Spleen (tissue), 11 donors: Measurements from ENCODE around the gene LRRC28. TPM values are rescaled to one million over a fixed set of nuclear protein-coding genes. Genes with fewer than 3 reads are reported as not detected.

ENCODE experiments used
- DNase-seq: peaks from one replicate; pipeline ENCODE4 v3.0.0-alpha.2; 2020
- H3K27ac ChIP-seq, 8 donors: fragments of 200-600 bp; sonication (generic) in 7 of 8; 1 replicate in 4 of 8; 2 replicates in 4 of 8; pipeline versions ENCODE4 v1.5.0 to v1.8.0; 2016 to 2021; ENCODE audit warnings: inconsistent platforms in 4 of 8, mild to moderate bottlenecking in 4 of 8, moderate library complexity in 1 of 8
- H3K27me3 ChIP-seq, 7 donors: fragments of 200-600 bp; sonication (generic) in 6 of 7; replicated peaks in 1 of 7; 1 replicate in 4 of 7; 2 replicates in 3 of 7; pipeline versions ENCODE4 v1.5.0 to v1.8.0; 2016 to 2021; ENCODE audit warnings: inconsistent platforms in 3 of 7, mild to moderate bottlenecking in 1 of 7
- H3K36me3 ChIP-seq, 6 donors: fragments of 200-600 bp; sonication (generic) in 5 of 6; 1 replicate in 4 of 6; 2 replicates in 2 of 6; pipeline versions ENCODE4 v1.5.0 to v1.8.0; 2016 to 2021; ENCODE audit warnings: inconsistent platforms in 2 of 6
- H3K4me1 ChIP-seq, 6 donors: fragments of 200-600 bp; sonication (generic) in 5 of 6; 1 replicate in 3 of 6; 2 replicates in 3 of 6; pipeline versions ENCODE4 v1.5.0 to v1.8.0; 2016 to 2021; ENCODE audit warnings: inconsistent platforms in 3 of 6
- H3K4me3 ChIP-seq, 8 donors: fragments of 200-600 bp; sonication (generic) in 7 of 8; 1 replicate in 4 of 8; 2 replicates in 4 of 8; pipeline versions ENCODE4 v1.5.0 to v1.8.0; 2016 to 2021; ENCODE audit warnings: inconsistent platforms in 4 of 8, mild to moderate bottlenecking in 4 of 8, moderate library complexity in 2 of 8
- H3K9me3 ChIP-seq, 8 donors: fragments of 200-600 bp; sonication (generic) in 7 of 8; 1 replicate in 4 of 8; 2 replicates in 4 of 8; pipeline versions ENCODE4 v1.5.0 to v1.8.0; 2016 to 2021; ENCODE audit warnings: inconsistent platforms in 4 of 8
- POLR2A ChIP-seq, 3 donors: fragments of 450-650 bp; IDR thresholded peaks; one replicate each; pipeline ENCODE4 v1.5.1; 2017; ENCODE audit warnings: antibody characterized with exemption in 3 of 3, mild to moderate bottlenecking in 1 of 3
- POLR2AphosphoS5 ChIP-seq, 3 donors: sonication (generic); formaldehyde crosslinking; IDR thresholded peaks; one replicate each; pipeline ENCODE4 v1.5.1; 2017; ENCODE audit warnings: antibody characterized with exemption in 3 of 3
- WGBS, 5 donors: extraction: QIAGEN DNeasy Blood & Tissue Kit in 3 of 5; methylation state at CpG; one replicate each; pipeline versions ENCODE4 v1.1.5 to v1.1.7; 2013 to 2018; 5-methylcytosine and 5-hydroxymethylcytosine counted together
- intact Hi-C: fragments of 100-400 bp; cut with DNase I; formaldehyde crosslinking; loops from one replicate; pipeline ENCODE4 v1.15.0; 2023; ENCODE audit warnings: low total_unique reads
- polyA plus RNA-seq, 3 donors: library from polyadenylated mRNA; stranded (reverse); fragments of 200-250 nt; gene quantifications; one replicate each; pipeline ENCODE4 v1.2.1, GENCODE V29; 2013
- total RNA-seq, 7 donors: library from RNA; depleted of rRNA in 3 of 7; stranded (reverse); fragments of >200 nt in 3 of 7; fragmentation: NEBNext Ultra II Directional in 4 of 7; extraction: Animal tissue kit (Norgen Biotek cat#: 25700) in 4 of 7; gene quantifications; one replicate each; pipeline versions ENCODE4 v1.1.0 to v1.2.1, GENCODE V29; 2016 to 2021
- TF ChIP-seq, protein P1 (sequence below), 11 experiments: fragments of 200-600 bp in 7 of 11; fragments of 450-650 bp in 4 of 11; sonication (generic) in 4 of 11; IDR thresholded peaks in 8 of 11; conservative IDR thresholded peaks in 3 of 11; 1 replicate in 7 of 11; 2 replicates in 4 of 11; pipeline versions ENCODE4 v1.4.0 to v1.8.0; 2016 to 2021; ENCODE audit warnings: antibody characterized with exemption in 11 of 11, inconsistent platforms in 4 of 11, mild to moderate bottlenecking in 1 of 11
- donor health status: healthy with polysubstance abuse.
- donor health status: DM: no; HTN: no; CAD: no; lungs with moderate emphysema.
- donor health status: DM: no; HTN: no; CAD: no.
- donor health status: Bipolar disorder and iron deficiency.
- donor health status: healthy.
- donor health status: DM: no; HTN: no; CAD: no.
- donor health status: DM: yes; HTN: yes; CAD: no.

Gene LRRC28
- total and polyA plus RNA-seq, 10 donors: 6.0 to 63.3 (median 24.2) TPM

- Histone ChIP-seq H3K9me3 (no peaks in the 10 kb centered on the region), H3K4me3 (no peak overlapping the region), H3K4me1 (no peaks in the 10 kb centered on the region), H3K36me3 (peaks cover 0 to 2% (median 0%) of the 10 kb centered on the region in 6 donors), H3K27me3 (no peaks in the 10 kb centered on the region), H3K27ac (no peak overlapping the region)
- DNase-seq: no peak
- no peak for TF ChIP-seq POLR2AphosphoS5 (IDR thresholded peaks at IDR 0.05)
- TF ChIP-seq, protein P1, sequence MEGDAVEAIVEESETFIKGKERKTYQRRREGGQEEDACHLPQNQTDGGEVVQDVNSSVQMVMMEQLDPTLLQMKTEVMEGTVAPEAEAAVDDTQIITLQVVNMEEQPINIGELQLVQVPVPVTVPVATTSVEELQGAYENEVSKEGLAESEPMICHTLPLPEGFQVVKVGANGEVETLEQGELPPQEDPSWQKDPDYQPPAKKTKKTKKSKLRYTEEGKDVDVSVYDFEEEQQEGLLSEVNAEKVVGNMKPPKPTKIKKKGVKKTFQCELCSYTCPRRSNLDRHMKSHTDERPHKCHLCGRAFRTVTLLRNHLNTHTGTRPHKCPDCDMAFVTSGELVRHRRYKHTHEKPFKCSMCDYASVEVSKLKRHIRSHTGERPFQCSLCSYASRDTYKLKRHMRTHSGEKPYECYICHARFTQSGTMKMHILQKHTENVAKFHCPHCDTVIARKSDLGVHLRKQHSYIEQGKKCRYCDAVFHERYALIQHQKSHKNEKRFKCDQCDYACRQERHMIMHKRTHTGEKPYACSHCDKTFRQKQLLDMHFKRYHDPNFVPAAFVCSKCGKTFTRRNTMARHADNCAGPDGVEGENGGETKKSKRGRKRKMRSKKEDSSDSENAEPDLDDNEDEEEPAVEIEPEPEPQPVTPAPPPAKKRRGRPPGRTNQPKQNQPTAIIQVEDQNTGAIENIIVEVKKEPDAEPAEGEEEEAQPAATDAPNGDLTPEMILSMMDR (IDR thresholded peaks at IDR 0.05 in 8 of 11, conservative IDR thresholded peaks at IDR 0.05 in 3 of 11): no peak
- TF ChIP-seq POLR2A (IDR thresholded peaks at IDR 0.05): no peak
- WGBS, 5 donors: 65 to 81% (median 75%) methylated on average over 2 of the region's 2 CpGs
- intact Hi-C loops: no loop called here
Observed at GRCh38 chr15:99209326-99209725, 42.0 kb upstream of the LRRC28 start.

GRCh38 chr15:99210334-99210733 is 40.9 kb upstream of the LRRC28 start:
- Histone ChIP-seq H3K27me3 (no peaks in the 10 kb centered on the region), H3K4me1 (no peaks in the 10 kb centered on the region), H3K9me3 (no peaks in the 10 kb centered on the region), H3K27ac (no peak overlapping the region), H3K4me3 (no peak overlapping the region), H3K36me3 (peaks cover 0 to 12% (median 0%) of the 10 kb centered on the region in 6 donors)
- intact Hi-C loops: no loop called here
- TF ChIP-seq POLR2A (IDR thresholded peaks at IDR 0.05) (no peak), POLR2AphosphoS5 (IDR thresholded peaks at IDR 0.05) (no peak)
- TF ChIP-seq, protein P1 (IDR thresholded peaks at IDR 0.05 in 8 of 11, conservative IDR thresholded peaks at IDR 0.05 in 3 of 11): no peak
- no peak for DNase-seq

GRCh38 chr15:99211926-99212325 is 39.4 kb upstream of the LRRC28 start:
- WGBS, 5 donors: 80 to 97% (median 91%) methylated on average over 4 of the region's 4 CpGs
- H3K9me3 ChIP-seq: no peaks in the 10 kb centered on the region
- intact Hi-C loops: loop anchor here (2.0 kb wide), 1 partner anchor 105 kb away; no protein-coding TSS in a partner anchor
- peaks cover 0 to 16% (median 0%) of the 10 kb centered on the region in 6 donors for H3K36me3 ChIP-seq
- no peak overlapping the region for H3K27ac ChIP-seq
- no peak for DNase-seq
- H3K27me3 ChIP-seq: no peaks in the 10 kb centered on the region
- H3K4me3 ChIP-seq: no peak overlapping the region
- TF ChIP-seq POLR2AphosphoS5 (IDR thresholded peaks at IDR 0.05) (no peak), POLR2A (IDR thresholded peaks at IDR 0.05) (no peak)
- TF ChIP-seq, protein P1 (IDR thresholded peaks at IDR 0.05 in 8 of 11, conservative IDR thresholded peaks at IDR 0.05 in 3 of 11): no peak
- no peaks in the 10 kb centered on the region for H3K4me1 ChIP-seq

DNA sequence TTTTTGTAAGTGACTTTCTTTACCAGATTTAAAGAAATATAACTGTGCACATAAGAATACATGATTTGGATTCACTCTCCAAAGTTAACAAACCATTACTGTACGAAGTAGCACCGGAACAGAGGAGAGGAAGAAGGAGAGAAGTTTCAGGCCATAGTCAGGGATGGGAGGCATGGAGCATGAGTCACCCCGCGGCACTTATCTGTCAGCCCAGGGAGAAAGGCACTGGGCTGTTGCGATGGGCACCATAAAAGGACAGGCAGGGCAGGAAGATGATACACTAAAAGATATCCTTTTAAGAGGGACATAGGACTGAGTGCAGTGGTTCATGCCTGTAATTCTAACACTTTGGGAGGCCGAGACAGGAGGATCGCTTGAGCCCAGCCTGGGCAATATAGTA is 38.9 kb upstream of the LRRC28 start:
- Histone ChIP-seq H3K27me3 (no peaks in the 10 kb centered on the region), H3K36me3 (peaks cover 0 to 20% (median under 1%) of the 10 kb centered on the region in 6 donors), H3K9me3 (no peaks in the 10 kb centered on the region), H3K4me3 (no peak overlapping the region), H3K4me1 (no peaks in the 10 kb centered on the region), H3K27ac (no peak overlapping the region)
- DNase-seq: no peak
- intact Hi-C loops: loop anchor here (2.0 kb wide), 1 partner anchor 106 kb away; no protein-coding TSS in a partner anchor
- 86 to 96% (median 93%) methylated on average over 7 of the region's 7 CpGs for WGBS, 5 donors
- TF ChIP-seq POLR2A (IDR thresholded peaks at IDR 0.05): no peak
- TF ChIP-seq, protein P1 (IDR thresholded peaks at IDR 0.05 in 8 of 11, conservative IDR thresholded peaks at IDR 0.05 in 3 of 11): no peak
- TF ChIP-seq POLR2AphosphoS5 (IDR thresholded peaks at IDR 0.05): no peak
